Uterus (tissue), 4 donors: ENCODE measurements around the gene RASL10B. TPM values are rescaled to one million over a fixed set of nuclear protein-coding genes. Genes with fewer than 3 reads are reported as not detected.

Source experiments
- DNase-seq, 2 donors: peaks; one replicate each; pipeline ENCODE4 v3.0.0-alpha.2; 2019 to 2020
- H3K27ac ChIP-seq, 2 donors: fragments of 200-600 bp; sonication (generic); 1 replicate in 1 of 2; 2 replicates in 1 of 2; pipeline ENCODE4 v1.5.1; 2016 to 2018
- H3K27me3 ChIP-seq, 2 donors: fragments of 200-600 bp; sonication (generic); one replicate each; pipeline ENCODE4 v1.5.1; 2018 to 2019; ENCODE audit warnings: control low read depth in 1 of 2
- H3K36me3 ChIP-seq, 2 donors: fragments of 200-600 bp; sonication (generic); one replicate each; pipeline ENCODE4 v1.5.1; 2019; ENCODE audit warnings: control low read depth in 1 of 2
- H3K4me1 ChIP-seq, 2 donors: fragments of 200-600 bp; sonication (generic); one replicate each; pipeline ENCODE4 v1.5.1; 2018 to 2019; ENCODE audit warnings: control low read depth in 1 of 2
- H3K4me3 ChIP-seq, 2 donors: fragments of 200-600 bp; sonication (generic); 1 replicate in 1 of 2; 2 replicates in 1 of 2; pipeline ENCODE4 v1.5.1; 2018 to 2019; ENCODE audit warnings: mild to moderate bottlenecking in 1 of 2
- H3K9me3 ChIP-seq, 2 donors: fragments of 200-600 bp; sonication (generic); one replicate each; pipeline ENCODE4 v1.5.1; 2019; ENCODE audit warnings: control low read depth in 1 of 2
- POLR2A ChIP-seq, 2 donors: fragments of 450-650 bp; IDR thresholded peaks; one replicate each; pipeline ENCODE4 v1.6.1; 2016; ENCODE audit warnings: antibody characterized with exemption in 2 of 2, mild to moderate bottlenecking in 1 of 2, moderate library complexity in 1 of 2
- intact Hi-C: fragments of 100-400 bp; cut with DNase I; formaldehyde crosslinking; loops from one replicate; pipeline ENCODE4 v1.15.1; 2023; ENCODE audit warnings: low total_unique reads
- total RNA-seq, 4 donors: library from RNA; depleted of rRNA in 3 of 4; stranded (reverse); fragments of >200 nt in 3 of 4; gene quantifications; one replicate each; pipeline versions ENCODE4 v1.1.0 to v1.2.4, GENCODE V29; 2014 to 2023
- TF ChIP-seq, protein P1 (sequence below), 4 experiments: fragments of 200-600 bp in 2 of 4; fragments of 450-650 bp in 2 of 4; sonication (generic) in 2 of 4; IDR thresholded peaks; one replicate each; pipeline ENCODE4 v1.5.1; 2016 to 2019; ENCODE audit warnings: antibody characterized with exemption in 4 of 4, mild to moderate bottlenecking in 2 of 4, moderate library complexity in 1 of 4
- donor health status: DM: yes; HTN: yes; CAD: no.

The RASL10B gene
- total RNA-seq, 4 donors from 2014 or later = 0.77 to 5.6 (median 3.3) TPM

DNA sequence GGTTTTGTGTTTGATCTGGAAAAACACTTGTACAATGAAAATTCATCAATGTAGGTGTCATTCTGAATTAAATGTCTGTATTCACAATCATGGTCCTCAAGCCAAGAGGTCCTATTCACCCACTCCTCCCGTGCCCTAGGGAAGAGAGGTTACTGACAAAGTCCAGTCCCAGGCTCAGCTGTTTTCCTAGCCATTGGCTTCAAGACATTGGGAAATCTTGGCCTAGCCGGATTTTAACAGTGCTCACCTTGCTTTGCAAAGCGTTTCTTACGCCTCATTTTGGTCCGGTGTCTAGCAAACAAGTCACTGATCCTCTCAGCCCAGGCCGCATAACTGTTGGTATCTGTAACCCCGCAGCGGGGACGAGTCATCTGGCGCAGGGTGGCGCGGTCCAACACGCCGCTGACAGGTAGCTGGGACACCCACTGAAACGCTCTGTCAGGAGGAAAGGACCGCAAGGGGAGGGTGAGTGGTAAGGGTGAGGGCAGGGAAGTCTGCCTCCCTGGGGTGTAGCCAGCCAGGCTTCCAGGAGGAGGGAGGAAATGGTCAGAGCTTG lies 47.3 kb downstream of the RASL10B start:
- Histone ChIP-seq H3K36me3 (no peaks in the 10 kb centered on the region), H3K9me3 (no peaks in the 10 kb centered on the region), H3K27ac (no peak overlapping the region), H3K4me3 (no peak overlapping the region), H3K27me3 (no peaks in the 10 kb centered on the region), H3K4me1 (peaks cover 0 to 12% of the 10 kb centered on the region in 2 donors)
- no peak for DNase-seq
- TF ChIP-seq, protein P1, sequence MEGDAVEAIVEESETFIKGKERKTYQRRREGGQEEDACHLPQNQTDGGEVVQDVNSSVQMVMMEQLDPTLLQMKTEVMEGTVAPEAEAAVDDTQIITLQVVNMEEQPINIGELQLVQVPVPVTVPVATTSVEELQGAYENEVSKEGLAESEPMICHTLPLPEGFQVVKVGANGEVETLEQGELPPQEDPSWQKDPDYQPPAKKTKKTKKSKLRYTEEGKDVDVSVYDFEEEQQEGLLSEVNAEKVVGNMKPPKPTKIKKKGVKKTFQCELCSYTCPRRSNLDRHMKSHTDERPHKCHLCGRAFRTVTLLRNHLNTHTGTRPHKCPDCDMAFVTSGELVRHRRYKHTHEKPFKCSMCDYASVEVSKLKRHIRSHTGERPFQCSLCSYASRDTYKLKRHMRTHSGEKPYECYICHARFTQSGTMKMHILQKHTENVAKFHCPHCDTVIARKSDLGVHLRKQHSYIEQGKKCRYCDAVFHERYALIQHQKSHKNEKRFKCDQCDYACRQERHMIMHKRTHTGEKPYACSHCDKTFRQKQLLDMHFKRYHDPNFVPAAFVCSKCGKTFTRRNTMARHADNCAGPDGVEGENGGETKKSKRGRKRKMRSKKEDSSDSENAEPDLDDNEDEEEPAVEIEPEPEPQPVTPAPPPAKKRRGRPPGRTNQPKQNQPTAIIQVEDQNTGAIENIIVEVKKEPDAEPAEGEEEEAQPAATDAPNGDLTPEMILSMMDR (IDR thresholded peaks at IDR 0.05) = no peak
- TF ChIP-seq POLR2A (IDR thresholded peaks at IDR 0.05) = no peak
- intact Hi-C loops = no loop called here

DNA sequence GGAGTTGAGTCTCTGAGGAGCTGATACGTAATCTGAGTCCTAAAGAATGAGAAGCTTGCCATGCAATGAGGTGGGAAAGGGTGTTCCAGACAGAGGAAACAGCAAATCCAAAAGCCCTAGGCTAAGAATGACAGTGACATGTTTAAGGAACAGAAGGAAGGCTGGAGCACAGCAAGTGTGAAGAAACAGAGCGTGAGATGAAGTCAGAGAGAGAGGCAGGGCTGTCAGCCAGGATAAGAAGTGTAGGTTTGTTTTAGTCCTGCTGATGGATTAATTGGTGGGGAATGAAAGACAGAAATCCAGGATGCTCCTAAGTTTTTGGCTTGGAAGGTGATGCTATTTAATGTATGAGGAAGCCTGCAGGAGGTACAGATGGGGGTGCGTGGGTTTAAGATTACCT lies 49.5 kb downstream of the RASL10B start:
- Histone ChIP-seq H3K4me3 (no peak overlapping the region), H3K36me3 (no peaks in the 10 kb centered on the region), H3K27ac (no peak overlapping the region), H3K9me3 (no peaks in the 10 kb centered on the region), H3K27me3 (no peaks in the 10 kb centered on the region), H3K4me1 (peaks cover 0 to 10% of the 10 kb centered on the region in 2 donors)
- DNase-seq = no peak
- intact Hi-C loops = no loop called here
- TF ChIP-seq, protein P1 (IDR thresholded peaks at IDR 0.05) = no peak

DNA sequence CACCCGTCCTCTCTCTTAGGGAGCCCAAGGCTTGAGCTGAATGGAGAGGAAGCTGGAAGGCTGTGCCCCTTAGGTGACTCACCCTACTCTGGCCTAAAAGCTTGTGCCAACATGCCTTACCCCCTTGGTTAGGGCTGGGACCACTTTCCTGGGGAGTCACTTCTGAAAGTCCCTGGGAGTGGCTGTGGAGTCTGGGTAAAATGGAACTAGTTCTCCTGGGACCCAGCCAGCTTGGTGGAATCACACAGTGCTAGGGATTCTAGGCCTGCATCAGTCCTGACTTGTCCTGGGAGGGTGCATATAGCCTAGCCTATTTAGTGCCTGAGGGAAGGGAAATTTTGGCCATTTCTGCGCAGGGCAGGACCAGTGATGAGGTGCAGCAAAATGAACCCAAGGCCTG lies 53.5 kb downstream of the RASL10B start:
- Histone ChIP-seq H3K4me1 (peaks cover 0 to 10% of the 10 kb centered on the region in 2 donors), H3K9me3 (no peaks in the 10 kb centered on the region), H3K4me3 (no peak overlapping the region), H3K36me3 (no peaks in the 10 kb centered on the region), H3K27ac (no peak overlapping the region), H3K27me3 (no peaks in the 10 kb centered on the region)
- TF ChIP-seq, protein P1 (IDR thresholded peaks at IDR 0.05) = no peak
- TF ChIP-seq POLR2A (IDR thresholded peaks at IDR 0.05) = no peak
- DNase-seq = no peak
- intact Hi-C loops = no loop called here

DNA sequence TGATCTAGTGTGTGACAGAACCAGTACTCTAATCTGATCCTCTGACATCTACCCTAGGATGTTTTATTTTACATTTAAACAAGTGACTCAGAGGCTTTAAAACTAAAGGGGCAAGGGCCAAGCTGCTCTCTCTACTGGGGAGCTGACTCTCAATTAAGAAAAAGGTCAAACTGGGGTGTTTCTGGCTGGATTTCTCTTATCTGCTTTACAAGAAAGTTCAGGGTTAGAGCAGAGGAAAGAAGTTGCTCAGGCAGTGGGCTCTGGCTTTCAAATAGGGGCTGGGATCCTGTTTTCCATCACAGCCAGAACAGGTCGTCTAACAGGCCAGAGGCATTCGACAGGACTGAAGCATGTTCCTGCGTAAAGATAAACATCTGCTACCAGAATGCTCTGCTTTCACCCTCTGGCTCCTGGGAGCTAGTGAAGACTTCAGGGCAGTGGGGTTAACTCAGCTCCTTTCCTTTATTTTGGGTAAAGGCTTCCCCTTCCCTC lies 55.5 kb downstream of the RASL10B start:
- TF ChIP-seq POLR2A (IDR thresholded peaks at IDR 0.05) = no peak
- TF ChIP-seq, protein P1 (IDR thresholded peaks at IDR 0.05) = no peak
- intact Hi-C loops = no loop called here
- Histone ChIP-seq H3K27ac (peak overlapping the region; percentile 51 to 54), H3K27me3 (no peaks in the 10 kb centered on the region), H3K36me3 (no peaks in the 10 kb centered on the region), H3K4me1 (peaks cover 0 to 10% of the 10 kb centered on the region in 2 donors), H3K4me3 (no peak overlapping the region), H3K9me3 (no peaks in the 10 kb centered on the region)
- DNase-seq = no peak

DNA sequence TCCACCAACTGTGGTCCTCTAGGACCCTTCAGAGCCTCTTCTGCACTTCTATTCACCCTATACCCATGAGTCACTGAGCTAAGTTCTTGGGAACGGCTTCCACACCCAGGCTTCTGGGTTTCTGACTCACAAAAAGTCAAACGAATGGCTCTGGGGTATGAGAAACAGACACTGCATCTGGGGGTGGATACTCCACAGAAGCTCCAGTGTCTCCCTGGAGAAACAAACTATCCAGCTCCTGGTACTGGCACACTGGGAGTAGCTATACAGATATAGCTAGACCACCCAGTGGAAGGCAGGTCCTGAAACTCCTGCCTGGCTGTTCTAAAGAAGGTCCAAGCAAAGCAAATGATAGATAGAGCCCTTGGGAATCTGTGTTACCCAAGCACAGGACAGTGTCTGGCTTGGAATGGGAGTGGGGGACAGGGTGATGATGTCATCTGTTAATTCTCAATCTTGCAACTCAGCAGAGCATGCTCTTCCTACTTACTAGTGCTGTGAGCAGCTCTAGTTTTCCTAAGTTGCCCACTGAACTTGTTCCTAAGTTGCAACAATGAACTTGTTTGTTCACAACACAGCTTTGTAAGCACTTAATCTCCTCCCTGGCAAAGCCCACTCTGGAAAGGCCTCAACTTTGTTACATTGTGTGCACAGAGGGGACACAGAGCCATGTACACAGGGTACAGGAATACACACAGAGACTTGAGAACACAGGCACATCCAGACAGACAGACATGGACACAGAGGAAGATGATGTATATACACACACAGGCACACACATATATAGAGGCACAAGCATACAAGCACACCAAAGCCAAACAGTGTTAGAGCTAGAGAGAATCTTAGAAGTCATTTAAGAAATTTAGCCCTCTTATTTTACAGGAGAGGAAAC lies 57.3 kb downstream of the RASL10B start:
- Histone ChIP-seq H3K36me3 (no peaks in the 10 kb centered on the region), H3K27ac (peak overlapping the region; percentile 51 to 53)
- DNase-seq = no peak

More for the DNA sequence above, 57.3 kb downstream of the RASL10B start:
- no peaks in the 10 kb centered on the region for H3K27me3 ChIP-seq
- H3K4me3 ChIP-seq = no peak overlapping the region
- intact Hi-C loops = no loop called here
- no peaks in the 10 kb centered on the region for H3K9me3 ChIP-seq
- H3K4me1 ChIP-seq = peaks cover 0 to 3% of the 10 kb centered on the region in 2 donors
- TF ChIP-seq, protein P1 (IDR thresholded peaks at IDR 0.05) = no peak
- no peak for TF ChIP-seq POLR2A (IDR thresholded peaks at IDR 0.05)
